HEK293 (cell line): ENCODE measurements around the gene CCM2.

ENCODE experiments used
- CTCF ChIP-seq: fragments of 450-650 bp; formaldehyde crosslinking; IDR thresholded peaks from 2 replicates; pipeline ENCODE4 v1.5.1; 2016; ENCODE audit warnings: missing biosample characterization, missing genetic modification characterization
- KLF10 ChIP-seq: fragments of 450-650 bp; IDR thresholded peaks from 2 replicates; pipeline ENCODE4 v1.5.1; 2018; ENCODE audit warnings: missing biosample characterization, mild to moderate bottlenecking, missing genetic modification characterization
- YY1 ChIP-seq: fragments of 450-650 bp; formaldehyde crosslinking; IDR thresholded peaks from 2 replicates; pipeline ENCODE4 v1.5.1; 2018; ENCODE audit warnings: missing biosample characterization, missing genetic modification characterization
- ZBTB17 ChIP-seq: fragments of 450-650 bp; formaldehyde crosslinking; IDR thresholded peaks from 2 replicates; pipeline ENCODE4 v1.5.1; 2016; ENCODE audit warnings: missing biosample characterization, missing genetic modification characterization
- ZBTB49 ChIP-seq: fragments of 450-650 bp; formaldehyde crosslinking; IDR thresholded peaks from 2 replicates; pipeline ENCODE4 v1.5.1; 2016; ENCODE audit warnings: missing biosample characterization, missing genetic modification characterization, low read depth
- ZFHX2 ChIP-seq: fragments of 450-650 bp; formaldehyde crosslinking; conservative IDR thresholded peaks from 2 replicates; pipeline ENCODE4 v1.5.1; 2016; ENCODE audit warnings: missing biosample characterization, missing genetic modification characterization

DNA sequence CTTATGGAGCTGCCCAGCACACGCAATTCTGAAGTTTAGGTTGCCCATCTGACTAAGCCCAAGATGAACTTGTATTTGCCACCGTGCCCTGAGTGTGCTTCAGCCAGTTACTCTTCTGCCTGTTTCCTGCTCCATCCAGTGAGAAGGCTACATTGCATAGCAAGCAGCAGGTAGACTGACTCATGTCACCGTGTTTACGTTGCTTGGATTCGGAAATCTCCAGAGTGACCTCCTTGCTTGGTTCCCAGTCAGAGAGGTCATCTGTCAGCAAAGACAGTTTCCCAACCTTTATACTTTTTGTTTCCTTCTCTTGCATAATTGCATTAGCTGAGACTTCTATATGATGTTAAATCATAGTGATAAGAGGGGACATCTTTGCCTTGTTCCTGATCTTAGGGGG, 57.9 kb downstream of the CCM2 start:
- TF ChIP-seq CTCF (tag by site-specific recombination): no peak
- TF ChIP-seq ZBTB49 (tag by site-specific recombination): no peak
- no peak for TF ChIP-seq YY1 (tag by site-specific recombination)
- TF ChIP-seq ZFHX2 (tag by site-specific recombination): no peak
- TF ChIP-seq ZBTB17 (tag by site-specific recombination): no peak
- no peak for TF ChIP-seq KLF10
